ENCODE measurements around the gene CSF3R. TPM values are rescaled to one million over a fixed set of nuclear protein-coding genes. Genes with fewer than 3 reads are reported as not detected.

CSF3R gene
- total RNA-seq (2021): 0.09 to 0.30 TPM (median 0.26 TPM) in 3 replicates
- not detected for Bru-seq, nascent RNA
- long read RNA-seq, experiment 1: 0 reads
- long read RNA-seq, experiment 2: 0 reads
- long read RNA-seq, experiment 3: 0 reads

- H3K36me3 Mint-ChIP-seq: no peaks in the 10 kb centered on the region
- no peak within 1 kb of the TSS for H3K27ac Mint-ChIP-seq
- no peaks in the 10 kb centered on the region for H3K9me3 Mint-ChIP-seq
- POLR2A ChIA-PET: interaction anchor here (1.3 kb wide), 1 partner anchor 19 kb away, joined by 3 read pairs; the partner anchor contains the start of gene MRPS15
- DNase-seq (ENCODE audit: low spot score): no peak
- ATAC-seq: no peak
- CTCF ChIA-PET: interaction anchor here (1.9 kb wide), 1 partner anchor 33 kb away, joined by 10 read pairs; no protein-coding TSS in a partner anchor
- peaks cover 21% of the 10 kb centered on the region for H3K27me3 Mint-ChIP-seq (ENCODE audit: low read depth)
- 0 out of 2 replicates have a peak, but pooled peaks have one; percentile 11 for TF ChIP-seq GABPB1 (CRISPR knock-in tag; IDR thresholded peaks at IDR 0.05)
- TF ChIP-seq ESRRA (CRISPR knock-in tag; IDR thresholded peaks at IDR 0.05; ENCODE audit: borderline replicate concordance): no peak
- H3K4me1 Mint-ChIP-seq: peaks cover 7% of the 10 kb centered on the region
- H3K4me3 Mint-ChIP-seq: no peak within 1 kb of the TSS
Measured at GRCh38 chr1:36482724-36483388, at the start of gene CSF3R. TSS of gene CSF3R (minus strand) at chr1:36482913. CDS start at chr1:36479496, 3,417 bp downstream.

GRCh38 chr1:36531833-36532232 lies 49.1 kb upstream of the CSF3R start:
- TF ChIP-seq AFF4 (CRISPR knock-in tag; IDR thresholded peaks at IDR 0.05; ENCODE audit: borderline replicate concordance): no peak
- TF ChIP-seq ARID4B (CRISPR knock-in tag; IDR thresholded peaks at IDR 0.05; ENCODE audit: borderline replicate concordance): no peak
- no peak for TF ChIP-seq NR3C1 (CRISPR knock-in tag; conservative IDR thresholded peaks at IDR 0.05; ENCODE audit: low read depth)
- TF ChIP-seq ATF6 (CRISPR knock-in tag; IDR thresholded peaks at IDR 0.05): no peak
- no peak for TF ChIP-seq TP53 (CRISPR knock-in tag; IDR thresholded peaks at IDR 0.05)
- TF ChIP-seq E2F4 (CRISPR knock-in tag; IDR thresholded peaks at IDR 0.05; ENCODE audit: borderline replicate concordance, low read depth): no peak
- TF ChIP-seq MAX (CRISPR knock-in tag; IDR thresholded peaks at IDR 0.05): no peak
- peaks cover 13% of the 10 kb centered on the region for H3K9me3 Mint-ChIP-seq
- peaks cover 14% of the 10 kb centered on the region for H3K4me1 Mint-ChIP-seq
- H3K27me3 Mint-ChIP-seq (ENCODE audit: low read depth): peaks cover 4% of the 10 kb centered on the region
- H3K27ac Mint-ChIP-seq: no peak overlapping the region
- no peaks in the 10 kb centered on the region for H3K36me3 Mint-ChIP-seq
- H3K4me3 Mint-ChIP-seq: no peak overlapping the region
- ChIA-PET POLR2A (no interaction called here), CTCF (interaction anchor here (0.7 to 1.1 kb wide), 2 partner anchors 11 to 340 kb away, joined by 3 read pairs; no protein-coding TSS in a partner anchor)
- no peak for DNase-seq (ENCODE audit: low spot score)
- no peak for ATAC-seq
